Measurements from ENCODE around the gene FPGS. TPM values are rescaled to one million over a fixed set of nuclear protein-coding genes. Genes with fewer than 3 reads are reported as not detected.

The FPGS gene
- total RNA-seq, 4 donors from 2014 or later: 58.5 to 78.0 (median 62.1) TPM

DNA sequence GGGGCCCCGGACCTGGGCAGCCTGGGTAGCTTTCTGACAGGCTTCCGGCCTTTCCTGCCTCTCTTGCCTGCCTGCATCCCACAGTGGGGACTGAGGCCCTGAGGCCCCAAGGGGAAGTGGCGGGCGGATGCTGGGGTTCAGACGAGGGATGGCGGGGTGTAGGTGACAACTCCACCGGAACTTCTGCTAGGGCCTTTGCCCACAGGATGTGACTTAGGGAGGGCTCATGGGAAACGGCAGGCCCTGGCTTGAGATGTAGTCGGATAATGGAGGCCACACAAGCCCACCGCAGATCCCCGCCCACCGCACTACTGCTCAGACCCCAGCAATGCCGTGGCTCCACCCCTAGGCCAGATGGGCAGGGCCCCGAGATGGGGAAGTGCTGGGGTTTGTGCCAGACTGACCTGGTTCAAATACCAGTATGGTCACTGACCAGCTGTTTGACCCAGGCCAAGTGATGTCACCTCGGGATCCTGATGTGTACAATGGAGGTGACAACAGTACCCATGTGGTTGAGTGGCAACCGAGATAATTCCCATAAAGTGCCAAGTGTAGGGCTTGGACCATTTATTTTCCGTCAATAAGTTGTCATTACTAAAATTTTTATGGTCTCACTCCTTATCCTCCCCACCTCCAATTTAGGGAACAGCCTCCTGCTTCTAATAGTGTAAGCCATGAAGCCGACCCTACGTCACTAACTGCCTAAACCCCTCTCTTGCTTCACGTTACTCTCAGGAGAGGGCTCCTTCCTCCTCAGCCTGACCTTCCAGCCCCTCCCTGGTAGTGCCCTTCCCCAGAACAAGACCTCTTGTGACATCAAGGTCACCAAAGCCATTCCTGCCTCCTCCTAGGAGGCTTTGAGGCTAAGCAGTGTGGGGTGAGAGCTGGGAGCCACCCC, 19.3 kb upstream of the FPGS start:
- TF ChIP-seq, protein P1, sequence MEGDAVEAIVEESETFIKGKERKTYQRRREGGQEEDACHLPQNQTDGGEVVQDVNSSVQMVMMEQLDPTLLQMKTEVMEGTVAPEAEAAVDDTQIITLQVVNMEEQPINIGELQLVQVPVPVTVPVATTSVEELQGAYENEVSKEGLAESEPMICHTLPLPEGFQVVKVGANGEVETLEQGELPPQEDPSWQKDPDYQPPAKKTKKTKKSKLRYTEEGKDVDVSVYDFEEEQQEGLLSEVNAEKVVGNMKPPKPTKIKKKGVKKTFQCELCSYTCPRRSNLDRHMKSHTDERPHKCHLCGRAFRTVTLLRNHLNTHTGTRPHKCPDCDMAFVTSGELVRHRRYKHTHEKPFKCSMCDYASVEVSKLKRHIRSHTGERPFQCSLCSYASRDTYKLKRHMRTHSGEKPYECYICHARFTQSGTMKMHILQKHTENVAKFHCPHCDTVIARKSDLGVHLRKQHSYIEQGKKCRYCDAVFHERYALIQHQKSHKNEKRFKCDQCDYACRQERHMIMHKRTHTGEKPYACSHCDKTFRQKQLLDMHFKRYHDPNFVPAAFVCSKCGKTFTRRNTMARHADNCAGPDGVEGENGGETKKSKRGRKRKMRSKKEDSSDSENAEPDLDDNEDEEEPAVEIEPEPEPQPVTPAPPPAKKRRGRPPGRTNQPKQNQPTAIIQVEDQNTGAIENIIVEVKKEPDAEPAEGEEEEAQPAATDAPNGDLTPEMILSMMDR (IDR thresholded peaks at IDR 0.05): no peak
- TF ChIP-seq POLR2A (IDR thresholded peaks at IDR 0.05): no peak
- peaks cover 13% of the 10 kb centered on the region in 2 donors for H3K36me3 ChIP-seq
- H3K27ac ChIP-seq: peak overlapping the region in 2 of 3 donors; percentile 28 to 87
- H3K9me3 ChIP-seq: no peaks in the 10 kb centered on the region
- H3K4me1 ChIP-seq: peaks cover 8 to 32% of the 10 kb centered on the region in 2 donors
- no peaks in the 10 kb centered on the region for H3K27me3 ChIP-seq
- DNase-seq: peak in 1 of 2 donors; percentile 40
- H3K4me3 ChIP-seq (replicated peaks in 1 of 3): no peak overlapping the region
- intact Hi-C loops (cut with DNase I): loop anchor here (5.0 to 10.0 kb wide), 3 partner anchors 46 to 191 kb away; partner anchors contain the start of gene TOR2A
- 67 to 78% methylated on average over 12 to 18 of the region's 20 CpGs for WGBS, 2 donors

DNA sequence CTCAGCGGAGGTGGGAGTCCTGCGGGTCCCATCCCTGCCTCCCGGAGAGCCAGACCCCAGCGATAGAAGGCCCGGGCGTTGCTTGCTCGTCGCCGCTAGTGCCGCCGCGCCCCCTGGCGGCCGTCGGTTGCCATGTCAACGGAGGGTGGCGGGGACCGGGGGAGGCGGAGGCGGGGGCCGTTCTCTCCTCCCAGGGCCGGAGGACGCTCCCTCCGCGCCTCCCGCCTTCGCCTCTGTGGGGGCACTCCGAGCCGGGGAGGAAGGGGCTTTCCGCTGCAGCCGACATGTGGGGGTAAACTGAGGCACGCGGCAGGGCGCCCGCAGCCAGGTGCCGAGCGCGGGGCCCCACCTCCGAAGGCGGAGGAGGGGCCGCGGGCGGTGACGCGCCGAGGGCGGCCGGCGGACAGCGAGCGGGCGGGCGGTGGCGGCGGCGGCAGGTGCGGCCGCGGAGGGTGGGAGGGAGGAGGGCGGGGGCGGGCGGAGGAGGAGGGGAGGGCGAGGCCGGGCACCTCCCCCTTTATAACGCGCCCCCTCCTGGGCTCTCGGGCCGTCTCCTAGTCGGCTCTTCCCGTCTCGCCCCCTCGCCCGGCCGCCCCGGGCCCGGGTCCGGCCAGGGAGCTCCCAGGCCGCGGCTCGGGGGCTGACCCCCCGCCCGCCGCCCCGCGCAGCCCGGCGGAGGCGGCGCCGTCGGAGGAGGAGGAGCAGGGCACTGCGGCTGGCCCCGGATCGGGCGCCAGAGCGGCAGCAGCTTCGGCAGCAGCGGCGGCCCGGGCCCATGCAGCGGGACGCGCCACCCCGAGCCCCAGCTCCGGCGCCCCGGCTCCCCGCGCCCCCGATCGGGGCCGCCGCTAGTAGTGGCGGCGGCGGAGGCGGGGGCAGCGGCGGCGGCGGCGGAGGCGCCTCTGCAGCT, 17.4 kb upstream of the FPGS start:
- peak; percentile 83 to 87 for DNase-seq
- peaks cover 32% of the 10 kb centered on the region in 2 donors for H3K36me3 ChIP-seq
- intact Hi-C loops (cut with DNase I): loop anchor here (5.0 to 10.0 kb wide), 2 partner anchors 80 to 142 kb away; no protein-coding TSS in a partner anchor
- peak overlapping the region; percentile 87 to 92 (median 92) for H3K27ac ChIP-seq
- no peaks in the 10 kb centered on the region for H3K9me3 ChIP-seq
- no CpG with 5 or more reads among the region's 123 CpGs for WGBS, 2 donors
- TF ChIP-seq, protein P1 (IDR thresholded peaks at IDR 0.05): peak; percentile 72 to 95 (median 86)
- TF ChIP-seq POLR2A (IDR thresholded peaks at IDR 0.05): no peak
- no peaks in the 10 kb centered on the region for H3K27me3 ChIP-seq
- H3K4me1 ChIP-seq: peaks cover 8 to 34% of the 10 kb centered on the region in 2 donors
- peak overlapping the region in 2 of 3 donors; percentile 68 to 91 for H3K4me3 ChIP-seq (replicated peaks in 1 of 3)

DNA sequence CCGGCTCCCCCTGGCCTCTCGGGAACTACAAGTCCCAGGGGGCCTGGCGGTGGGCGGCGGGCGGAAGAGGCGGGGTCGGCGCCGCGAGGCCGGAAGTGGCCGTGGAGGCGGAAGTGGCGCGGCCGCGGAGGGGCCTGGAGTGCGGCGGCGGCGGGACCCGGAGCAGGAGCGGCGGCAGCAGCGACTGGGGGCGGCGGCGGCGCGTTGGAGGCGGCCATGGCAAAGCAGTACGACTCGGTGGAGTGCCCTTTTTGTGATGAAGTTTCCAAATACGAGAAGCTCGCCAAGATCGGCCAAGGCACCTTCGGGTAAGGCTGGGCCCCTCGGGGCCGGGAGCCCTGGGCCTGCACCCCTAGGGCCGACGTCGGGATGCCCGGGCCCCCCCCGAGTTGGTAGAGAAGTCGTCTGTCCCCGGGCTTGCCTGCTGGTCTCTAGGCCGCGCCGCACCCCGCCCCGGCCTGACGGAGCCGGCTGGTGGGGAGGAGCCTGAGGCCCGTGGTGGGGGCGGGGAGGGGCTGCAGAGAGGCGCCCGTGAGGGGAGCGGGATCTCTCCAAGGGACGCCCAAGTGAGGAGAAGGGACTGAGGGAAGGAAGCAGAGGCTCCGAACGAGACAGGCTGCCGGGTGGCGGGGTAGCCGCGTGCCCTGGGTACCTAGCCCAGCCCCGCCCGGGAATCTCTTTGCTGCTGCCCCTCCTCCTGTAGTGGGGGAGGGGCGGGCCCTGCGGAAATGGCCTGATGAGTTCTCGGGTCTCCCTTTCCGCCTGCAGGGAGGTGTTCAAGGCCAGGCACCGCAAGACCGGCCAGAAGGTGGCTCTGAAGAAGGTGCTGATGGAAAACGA, 16.5 kb upstream of the FPGS start, which contains the start of gene CDK9:
TSS of gene CDK9 (plus strand) at position 102 of the 840 bp plus-strand sequence. CDS start at position 217, 115 bp downstream.
- TF ChIP-seq, protein P1 (IDR thresholded peaks at IDR 0.05): no peak
- peak; percentile 5 to 78 for TF ChIP-seq POLR2A (IDR thresholded peaks at IDR 0.05)
- WGBS, 2 donors: 0% methylated on average over 4 to 34 of the region's 75 CpGs
- Histone ChIP-seq H3K36me3 (peaks cover 41% of the 10 kb centered on the region in 2 donors), H3K27me3 (no peaks in the 10 kb centered on the region), H3K27ac (peak within 1 kb of the TSS; percentile 87 to 92 (median 92)), H3K4me3 (replicated peaks in 1 of 3) (peak within 1 kb of the TSS; percentile 68 to 91 (median 68)), H3K4me1 (peaks cover 8 to 35% of the 10 kb centered on the region in 2 donors), H3K9me3 (no peaks in the 10 kb centered on the region)
- peak; percentile 88 to 89 for DNase-seq
- intact Hi-C loops (cut with DNase I): loop anchor here (5.0 to 10.0 kb wide), 2 partner anchors 79 to 141 kb away; no protein-coding TSS in a partner anchor

DNA sequence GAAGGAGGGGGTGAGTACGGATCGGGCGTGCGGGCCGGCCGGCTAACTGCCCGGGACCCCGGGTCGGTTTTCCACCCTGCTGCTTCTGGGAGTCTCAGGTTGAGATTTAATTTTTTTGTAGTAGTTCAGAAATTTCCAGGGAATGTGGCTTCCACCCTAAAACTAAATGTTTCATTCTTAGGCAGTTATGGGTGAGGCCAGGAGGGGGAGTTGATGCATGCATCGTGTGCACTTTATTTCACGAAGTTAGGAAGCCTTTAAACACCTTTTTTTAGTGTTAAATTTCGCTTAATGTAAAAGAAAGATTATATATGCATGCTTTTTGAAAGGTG, 15.9 kb upstream of the FPGS start:
- peak overlapping the region; percentile 36 to 91 (median 68) for H3K4me3 ChIP-seq (replicated peaks in 1 of 3)
- DNase-seq: no peak
- H3K27ac ChIP-seq: peak overlapping the region in 1 of 3 donors; percentile 63
- H3K4me1 ChIP-seq: peaks cover 8 to 35% of the 10 kb centered on the region in 2 donors
- intact Hi-C loops (cut with DNase I): loop anchor here (5.0 to 10.0 kb wide), 2 partner anchors 78 to 141 kb away; no protein-coding TSS in a partner anchor
- TF ChIP-seq, protein P1 (IDR thresholded peaks at IDR 0.05): peak in 5 of 6 experiments; percentile 12 to 40 (median 27)
- TF ChIP-seq POLR2A (IDR thresholded peaks at IDR 0.05): no peak
- H3K27me3 ChIP-seq: no peaks in the 10 kb centered on the region
- no peaks in the 10 kb centered on the region for H3K9me3 ChIP-seq
- H3K36me3 ChIP-seq: peaks cover 47% of the 10 kb centered on the region in 2 donors
- WGBS, 2 donors: 3 to 4% methylated on average over 12 of the region's 12 CpGs
